GM19239 (cell line): ENCODE measurements around the gene SRRM2.

Source experiments
- DNase-seq: peaks from one replicate; pipeline ENCODE4 v3.0.0; 2011; ENCODE audit warnings: low spot score; ENCODE audit not compliant: insufficient read length
- FAIRE-seq: peaks from 2 replicates; lab custom pipeline; 2011; peaks lifted over from hg19 to GRCh38; lab: Jason Lieb, UNC

The SRRM2 gene

GRCh38 chr16:2773188-2773968 lies 20.9 kb downstream of the SRRM2 start:
- FAIRE-seq (no peak), DNase-seq (no peak)

- FAIRE-seq, result no peak
- no peak for DNase-seq
Measured at GRCh38 chr16:2774161-2774891, 21.9 kb downstream of the SRRM2 start.

GRCh38 chr16:2775131-2775716 lies 22.8 kb downstream of the SRRM2 start:
- DNase-seq (no peak), FAIRE-seq (no peak)

- FAIRE-seq (peak; percentile 31), DNase-seq (no peak)
Measured at GRCh38 chr16:2775765-2776499, 23.5 kb downstream of the SRRM2 start.

GRCh38 chr16:2776500-2777139 lies 24.2 kb downstream of the SRRM2 start:
- FAIRE-seq (no peak), DNase-seq (no peak)

- DNase-seq, result peak; percentile 97
- peak; percentile 33 for FAIRE-seq
Measured at GRCh38 chr16:2777231-2777902, 24.9 kb downstream of the SRRM2 start, which contains the start of gene ELOB. TSS of gene ELOB (minus strand) at chr16:2777280. CDS start at chr16:2777239, 41 bp downstream.

- peak; percentile 45 for FAIRE-seq
Measured at GRCh38 chr16:2777903-2778629, 25.6 kb downstream of the SRRM2 start.

GRCh38 chr16:2778630-2778958 lies 26.2 kb downstream of the SRRM2 start:
- DNase-seq (no peak), FAIRE-seq (no peak)

More at GRCh38 chr16:2777903-2778629, 25.6 kb downstream of the SRRM2 start:
- no peak for DNase-seq

- no peak for FAIRE-seq
- DNase-seq, result no peak
Measured at GRCh38 chr16:2779151-2779920, 26.9 kb downstream of the SRRM2 start.

- DNase-seq, result no peak
- no peak for FAIRE-seq
Measured at GRCh38 chr16:2779978-2780898, 27.8 kb downstream of the SRRM2 start.

- FAIRE-seq, result no peak
Measured at GRCh38 chr16:2782583-2783351, 30.3 kb downstream of the SRRM2 start.

GRCh38 chr16:2783581-2784357 lies 31.3 kb downstream of the SRRM2 start:
- FAIRE-seq, result no peak
- no peak for DNase-seq

More at GRCh38 chr16:2782583-2783351, 30.3 kb downstream of the SRRM2 start:
- DNase-seq, result no peak

- FAIRE-seq, result no peak
- no peak for DNase-seq
Measured at GRCh38 chr16:2784358-2785100, 32.1 kb downstream of the SRRM2 start.

GRCh38 chr16:2785101-2785991 lies 32.9 kb downstream of the SRRM2 start:
- DNase-seq, result no peak

More at GRCh38 chr16:2785101-2785991, 32.9 kb downstream of the SRRM2 start:
- FAIRE-seq, result no peak
